Dedifferentiated amniotic fluid mesenchymal stem cell (primary cell): ENCODE measurements around the gene ELOA2.
"Not testable (repeated sequence)": the region's sequence is repeated elsewhere in the genome, so short reads cannot be mapped to it uniquely, and the experiment has no call there.

ENCODE experiments used
- DNase-seq: peaks from one replicate; pipeline ENCODE4 v3.0.0-alpha.2; 2016; ENCODE audit errors: extremely low spot score

ELOA2 gene

DNA sequence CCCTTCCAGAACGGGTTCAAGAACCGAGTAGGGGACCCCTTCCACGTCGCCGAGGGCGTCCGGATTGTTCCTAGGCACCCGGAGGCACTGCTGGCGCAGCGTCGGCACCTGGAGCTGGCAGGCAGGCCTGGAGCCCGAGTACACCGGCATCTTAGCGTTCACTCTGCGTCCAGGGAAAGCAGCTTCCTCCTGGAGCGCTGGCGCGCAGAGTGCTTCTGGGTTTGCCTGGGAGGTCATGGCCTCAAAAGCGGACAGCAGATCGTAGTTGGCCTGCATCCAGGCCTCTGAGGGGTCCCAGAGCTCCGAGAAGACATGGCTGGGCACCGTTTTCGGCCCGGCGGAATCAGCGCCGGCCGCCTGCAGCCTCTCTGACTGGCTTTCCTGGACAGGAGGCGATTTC, 12.6 kb downstream of the ELOA2 start:
- not testable (repeated sequence) for DNase-seq

DNA sequence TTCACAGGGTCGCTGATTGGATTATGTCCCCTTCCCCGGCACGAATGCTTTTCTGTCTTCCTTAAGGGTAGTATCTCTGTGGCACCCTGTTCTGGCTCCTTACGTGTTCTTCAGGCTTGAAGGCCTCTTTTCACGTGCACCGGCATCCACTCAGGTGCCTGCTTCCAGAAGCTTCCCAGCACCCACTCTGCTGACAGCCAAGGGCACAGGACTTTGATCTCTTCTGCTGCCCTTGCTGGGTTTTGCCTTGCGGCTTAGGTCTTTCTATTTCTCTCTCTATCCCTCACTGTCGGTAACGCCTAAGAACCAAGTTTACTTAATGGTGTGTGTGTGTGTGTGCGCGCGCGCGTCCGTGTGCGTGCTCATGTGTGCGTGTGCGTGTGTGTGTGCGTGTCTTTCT, 14.7 kb downstream of the ELOA2 start:
- not testable (repeated sequence) for DNase-seq

DNA sequence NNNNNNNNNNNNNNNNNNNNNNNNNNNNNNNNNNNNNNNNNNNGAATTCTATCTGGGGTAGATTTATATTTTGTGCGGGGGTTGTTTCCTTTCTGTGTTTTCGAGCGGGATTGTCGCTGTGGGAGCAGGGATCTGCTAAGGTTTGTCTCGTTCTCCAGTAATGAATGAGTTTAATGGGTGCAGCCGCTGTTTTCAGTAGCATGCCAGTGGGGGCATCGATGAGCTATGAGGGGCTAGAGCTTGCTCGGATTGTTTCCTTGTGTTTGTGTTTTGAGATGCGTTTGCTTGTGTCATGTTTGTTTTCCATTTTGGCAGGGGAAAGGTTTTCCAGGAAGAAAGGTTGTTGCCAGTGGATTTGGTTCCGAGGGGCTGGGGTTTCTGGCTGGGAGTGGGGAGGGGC, 15.6 kb downstream of the ELOA2 start:
- DNase-seq: not testable (repeated sequence)
